HG03064 (cell line): Measurements from ENCODE around the gene CTSE.

ENCODE experiments used
- ATAC-seq: cut with Tn5 transposase; IDR thresholded peaks from one replicate; pipeline ENCODE4 v1.9.1; 2021; ENCODE audit warnings: low read depth; ENCODE audit not compliant: unreplicated experiment

Gene CTSE

DNA sequence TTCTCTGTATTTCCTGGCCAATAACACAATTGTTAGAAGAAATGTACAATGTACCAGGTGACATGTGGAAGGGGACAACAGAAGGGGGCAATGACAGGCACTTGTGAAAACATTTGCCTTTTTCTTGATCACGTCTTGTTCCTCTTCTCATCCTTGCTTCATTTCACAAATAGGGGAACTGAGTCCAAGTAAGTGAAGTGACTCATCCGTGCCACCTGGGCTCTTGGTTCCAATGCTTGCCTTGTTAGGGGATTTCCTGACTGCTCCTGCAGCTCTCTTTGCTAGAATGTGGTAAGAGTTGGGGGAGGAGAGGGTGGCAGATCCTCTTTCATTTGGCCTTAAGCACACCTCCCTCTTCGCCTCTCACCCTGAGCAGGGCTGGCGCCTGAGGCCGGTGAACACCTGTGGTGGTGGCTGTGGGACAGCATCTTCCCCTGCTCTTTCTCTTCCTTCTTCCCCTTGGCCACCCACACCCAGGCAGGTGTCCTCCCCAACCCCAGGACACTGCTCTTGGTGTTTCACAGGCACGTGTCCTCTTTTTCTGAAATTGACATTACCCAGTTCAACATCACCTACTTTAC lies 27.1 kb upstream of the CTSE start:
- peak; percentile 84 for ATAC-seq

DNA sequence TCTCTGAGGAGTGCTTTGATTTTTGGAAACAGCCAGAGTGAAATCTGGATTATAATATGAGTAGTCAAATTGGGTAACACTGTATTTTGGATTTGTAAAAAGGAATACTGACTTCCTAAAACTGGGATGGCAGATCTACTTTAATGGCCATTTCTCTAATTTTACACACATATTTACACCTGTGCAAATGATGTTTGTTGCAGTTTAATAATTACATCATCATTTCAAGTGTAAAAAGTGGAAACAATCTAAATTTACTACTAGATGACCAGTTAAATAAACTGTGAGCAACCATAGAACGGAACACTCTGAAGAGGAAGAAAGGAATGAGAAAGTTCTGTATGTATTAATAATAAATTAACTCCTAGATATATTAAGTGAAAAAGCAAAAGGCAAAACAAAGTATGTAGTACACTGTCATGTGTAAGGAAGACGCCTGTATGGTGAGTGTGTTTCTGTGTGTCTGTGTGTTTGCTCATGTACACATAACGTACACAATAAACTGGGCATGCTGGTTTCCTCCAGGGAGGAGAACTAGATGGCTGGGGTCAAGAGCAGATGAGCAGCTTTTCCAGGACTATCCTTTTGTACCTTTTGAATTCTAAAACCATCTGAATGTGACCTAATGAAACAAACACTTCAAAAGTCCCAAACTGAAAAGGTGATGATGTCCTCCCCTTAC lies 26.4 kb upstream of the CTSE start:
- ATAC-seq = no peak

- ATAC-seq = peak; percentile 31
These were observed 25.6 kb upstream of the CTSE start for GRCh38 chr1:206049293-206049692.

GRCh38 chr1:206048582-206048981 lies 24.9 kb upstream of the CTSE start:
- ATAC-seq = no peak

DNA sequence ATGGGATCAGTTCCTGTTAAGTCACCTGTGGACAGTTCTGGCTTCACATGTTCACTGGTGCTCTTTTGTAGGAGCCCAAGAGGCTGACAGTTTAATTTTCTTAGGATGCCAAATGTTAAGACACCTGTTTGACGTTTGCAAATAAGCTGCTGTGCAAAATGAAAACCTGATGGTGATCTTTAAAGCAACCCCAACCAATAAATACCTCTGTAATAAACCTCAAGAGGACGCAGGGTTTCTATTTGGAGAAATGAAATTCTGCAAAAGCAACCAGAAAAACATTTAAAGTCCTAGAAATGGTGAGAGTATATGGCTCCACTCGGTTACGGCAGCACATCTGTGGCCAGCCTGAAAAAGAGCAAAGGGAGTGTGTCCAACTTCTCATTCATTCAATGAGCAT lies 23.6 kb upstream of the CTSE start:
- no peak for ATAC-seq

GRCh38 chr1:206041640-206042039 lies 17.9 kb upstream of the CTSE start:
- ATAC-seq = no peak

DNA sequence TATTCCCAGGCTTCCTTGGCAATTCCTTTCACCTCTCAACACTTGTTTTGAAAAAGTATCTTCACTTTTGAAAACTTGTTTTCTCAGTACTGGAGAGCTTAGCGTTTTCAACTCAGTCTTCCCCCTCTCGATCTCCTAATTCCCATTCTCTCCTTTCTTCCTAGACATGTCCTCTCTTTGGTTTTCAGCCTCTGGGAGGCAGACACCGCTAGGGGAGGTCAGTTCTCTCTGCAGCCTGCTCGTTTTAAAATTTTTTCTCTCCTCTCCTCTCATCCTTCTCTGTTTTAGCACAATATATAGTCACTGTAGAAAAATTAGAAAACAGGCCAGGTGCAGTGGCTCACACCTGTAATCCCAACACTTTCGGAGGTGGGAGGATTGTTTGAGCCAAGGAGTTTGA lies 16.6 kb upstream of the CTSE start:
- no peak for ATAC-seq

GRCh38 chr1:206039046-206039973 lies 15.6 kb upstream of the CTSE start:
- ATAC-seq = no peak

DNA sequence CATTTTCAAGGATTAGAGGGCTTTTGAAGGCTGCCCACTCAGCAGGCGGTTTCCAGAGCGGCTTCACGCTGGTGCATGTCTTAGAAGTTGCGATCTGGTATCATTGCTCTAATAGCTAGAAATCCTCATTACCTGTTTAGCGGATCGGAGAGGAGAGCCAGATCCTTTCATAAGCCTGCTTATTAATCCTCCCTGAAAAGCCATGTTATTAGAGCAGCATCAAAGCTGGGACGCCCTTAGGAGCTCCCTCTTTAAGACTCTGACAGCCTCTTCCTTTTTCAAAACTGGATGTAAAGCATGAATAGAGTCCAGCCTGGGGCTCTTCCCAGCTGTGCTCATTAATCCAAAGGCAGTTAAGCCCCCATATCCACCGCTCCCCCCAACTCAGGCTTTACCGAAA lies 13.9 kb upstream of the CTSE start:
- ATAC-seq = no peak

- ATAC-seq = no peak
These were observed 13.2 kb upstream of the CTSE start for GRCh38 chr1:206036663-206037455.

DNA sequence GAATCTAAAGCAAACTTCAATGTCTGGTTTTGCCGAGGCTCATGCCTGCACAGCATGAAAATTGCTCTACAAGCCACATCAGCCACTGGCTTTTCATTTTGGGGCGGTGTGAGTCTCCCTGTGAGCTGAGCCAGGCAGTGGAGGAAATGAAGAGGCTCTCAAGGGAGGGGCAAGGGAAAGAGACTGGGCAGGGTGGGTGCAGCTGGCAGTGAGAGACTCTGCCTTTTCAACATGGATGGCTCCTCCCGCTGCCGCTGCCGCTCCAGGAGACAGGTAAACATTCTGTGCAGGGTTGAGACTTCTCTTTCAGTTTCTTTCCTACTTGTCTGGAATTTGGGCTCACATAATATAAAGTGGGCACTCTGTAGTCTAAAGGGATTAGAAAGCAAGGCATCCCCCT lies 11.3 kb upstream of the CTSE start:
- ATAC-seq = no peak

- ATAC-seq = no peak
These were observed 8.9 kb upstream of the CTSE start for GRCh38 chr1:206032380-206033140.

DNA sequence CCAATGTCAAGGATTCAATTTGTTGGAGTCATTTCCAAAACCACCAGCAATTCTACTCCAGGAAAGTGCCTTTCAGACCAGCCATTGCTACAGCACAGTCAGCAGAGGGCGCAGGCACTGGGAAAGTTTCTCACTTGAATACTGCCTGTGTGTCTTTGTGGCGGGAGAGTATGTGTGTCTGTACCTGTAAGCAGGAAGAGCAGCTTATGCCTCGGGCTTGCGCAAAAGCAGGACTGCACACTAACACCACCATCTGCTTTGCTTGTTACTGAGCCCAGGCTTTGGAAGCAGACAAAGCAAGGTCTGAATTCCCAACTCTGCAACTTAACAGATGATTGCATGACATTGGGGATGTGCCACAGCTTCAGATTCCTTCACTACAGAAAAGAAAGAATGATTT lies 7.0 kb upstream of the CTSE start:
- no peak for ATAC-seq

- no peak for ATAC-seq
These were observed 6.5 kb upstream of the CTSE start for GRCh38 chr1:206030191-206030590.

DNA sequence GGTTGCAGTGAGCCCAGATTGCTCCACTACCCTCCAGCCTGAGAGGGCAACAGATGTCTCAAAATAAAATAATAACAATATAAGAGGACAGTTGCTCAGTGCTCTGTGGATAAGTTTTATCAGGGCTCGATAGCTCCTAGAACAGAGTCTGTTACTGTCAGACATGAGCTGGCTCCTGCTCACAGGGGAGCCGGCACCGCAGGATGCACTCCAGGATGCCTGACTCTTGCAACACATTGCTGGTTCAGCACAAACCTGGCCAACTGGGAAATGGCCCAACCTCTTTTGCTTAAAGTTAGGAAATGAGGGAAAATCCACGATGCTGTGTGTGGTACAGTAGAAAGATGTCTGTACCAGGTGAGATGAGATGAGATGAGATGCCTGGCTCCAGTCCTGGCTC lies 5.8 kb upstream of the CTSE start:
- no peak for ATAC-seq

- no peak for ATAC-seq
These were observed 1.7 kb upstream of the CTSE start for GRCh38 chr1:206025283-206025820.

GRCh38 chr1:206022766-206023165 lies 929 bp downstream of the CTSE start:
- no peak for ATAC-seq

DNA sequence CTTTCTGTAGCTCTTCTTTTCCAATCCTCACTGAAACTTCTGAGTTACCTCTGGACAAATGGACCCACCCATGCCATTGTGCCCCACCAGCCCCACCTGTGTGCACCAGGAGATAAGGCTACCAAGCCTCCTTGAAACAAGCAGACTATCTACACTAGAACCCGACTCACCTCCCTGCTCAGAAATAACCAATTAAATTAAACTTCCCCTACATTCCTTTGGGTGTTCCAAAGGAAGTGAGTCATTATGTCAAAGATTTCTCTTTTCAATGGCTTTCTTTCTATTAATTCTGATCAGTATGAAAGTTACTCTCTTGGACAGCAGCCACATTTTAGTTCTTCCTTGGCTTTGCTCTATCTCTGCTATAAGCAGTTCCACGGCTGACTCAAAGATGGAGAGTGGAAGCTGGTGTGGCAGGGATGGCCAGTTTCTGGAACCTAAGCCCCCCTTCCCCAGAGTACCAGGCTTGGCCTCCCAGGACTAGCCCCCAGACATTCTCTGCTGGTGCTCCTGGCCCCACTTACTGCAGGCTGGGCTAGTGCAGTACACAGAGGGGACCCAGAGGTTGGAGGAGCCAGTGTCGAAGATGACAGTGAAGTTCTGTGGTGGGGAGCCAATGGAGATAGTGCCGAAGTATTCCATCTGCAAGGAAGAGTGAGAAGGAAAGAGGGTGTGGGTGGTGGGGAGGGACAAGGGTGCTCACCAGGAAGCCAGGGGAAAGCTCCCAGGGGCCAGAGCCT lies 1.9 kb downstream of the CTSE start:
- no peak for ATAC-seq

- no peak for ATAC-seq
These were observed 2.6 kb downstream of the CTSE start for GRCh38 chr1:206021008-206021625.
